GM19351 (cell line): ENCODE results near the gene ARMCX5.

Source experiments
- ATAC-seq: cut with Tn5 transposase; IDR thresholded peaks from one replicate; pipeline ENCODE4 v1.9.1; 2021; ENCODE audit warnings: mild to moderate bottlenecking, moderate library complexity; ENCODE audit not compliant: unreplicated experiment

ARMCX5 gene

DNA sequence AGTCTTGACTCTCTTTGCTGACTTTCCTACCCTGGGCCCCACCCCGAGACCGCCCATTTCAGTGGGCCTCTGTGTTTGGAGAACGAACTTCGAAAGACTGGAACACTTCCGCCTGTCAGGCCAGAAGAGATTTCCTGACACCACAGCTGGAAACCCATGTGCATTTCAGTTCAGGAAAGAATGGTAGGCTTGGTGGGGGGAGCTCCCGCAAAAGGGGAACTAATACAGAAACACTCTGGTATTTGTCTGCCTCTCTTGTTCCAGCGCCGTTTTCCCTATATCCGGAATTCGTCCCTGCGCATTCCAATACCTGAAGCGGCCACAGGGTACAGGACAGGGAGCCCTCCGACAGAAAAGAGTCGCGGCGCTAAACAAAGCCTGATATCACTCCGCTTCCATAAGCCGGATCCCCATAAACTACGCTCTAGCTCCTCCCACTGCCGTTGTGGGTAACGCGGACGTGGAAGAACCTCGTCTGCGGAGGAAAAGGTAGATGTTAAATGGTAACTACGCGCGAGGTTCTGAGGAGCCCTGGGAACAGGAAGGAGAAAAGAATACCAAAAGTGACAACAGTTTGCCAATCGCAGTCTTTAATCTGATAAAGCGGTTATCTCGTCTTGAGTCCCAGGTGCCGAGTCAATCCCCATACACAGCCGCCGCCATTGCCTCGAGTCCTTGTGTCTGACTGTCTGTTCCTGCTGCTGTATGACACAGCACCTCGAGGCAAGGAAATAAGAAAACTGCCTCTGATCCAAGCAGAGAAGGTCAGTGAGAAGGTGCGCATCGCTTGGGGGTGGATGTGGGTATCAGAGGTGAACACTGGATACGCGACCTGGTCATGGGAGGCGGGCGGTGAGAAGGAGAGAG, at the start of gene ARMCX5:
Gene ARMCX5, plus strand, starts transcription at position 432 of the 867 bp plus-strand sequence. CDS start 2,627 bp downstream, outside the sequence.
- ATAC-seq = peak; percentile 91

DNA sequence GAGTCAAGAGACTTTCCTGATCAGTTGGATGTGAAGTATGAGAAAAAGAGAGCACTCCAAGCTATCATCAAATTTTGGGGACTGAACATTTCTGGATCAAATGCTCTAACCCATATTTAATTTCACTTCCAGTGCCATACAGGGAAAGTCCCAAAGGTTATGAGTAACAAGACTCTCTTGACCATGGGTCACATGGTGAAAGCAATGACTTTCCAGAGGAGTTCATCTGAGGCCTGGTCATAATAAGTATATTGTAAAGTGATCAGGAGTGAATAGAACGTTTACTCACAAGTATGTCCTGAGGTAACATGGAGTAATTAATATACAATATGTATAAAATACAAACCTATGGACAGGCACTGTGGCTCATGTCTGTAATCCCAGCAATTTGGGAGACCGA, 40.7 kb upstream of the ARMCX5 start:
- ATAC-seq = no peak

DNA sequence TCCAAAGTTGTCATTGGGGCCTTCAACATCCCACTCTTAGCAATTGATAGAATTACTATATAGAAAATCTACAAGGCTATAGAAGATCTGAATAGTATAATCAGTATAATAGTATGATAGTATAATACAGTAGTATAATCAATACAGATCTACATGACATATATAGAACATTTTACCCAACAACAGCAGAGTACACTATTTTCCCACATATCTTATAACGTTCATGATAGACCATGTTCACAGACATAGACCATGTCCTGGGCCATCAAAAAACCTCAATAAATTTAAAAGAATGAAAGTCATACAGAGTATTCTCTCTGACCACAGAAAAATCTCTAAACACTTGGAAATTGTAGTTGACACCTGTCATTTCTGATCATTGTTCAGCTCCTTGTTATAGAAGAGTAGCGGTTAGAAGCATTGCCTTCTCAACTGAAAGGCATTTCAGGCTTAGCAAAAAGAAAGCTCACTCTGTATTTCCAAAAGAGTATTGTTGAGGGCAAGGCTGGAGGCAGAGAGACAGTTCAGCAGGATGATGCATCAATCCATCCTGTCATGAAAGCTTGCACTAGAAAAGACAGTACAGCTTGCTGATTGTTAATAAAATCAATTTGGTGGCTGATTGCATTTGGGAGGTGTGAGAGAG, 38.8 kb upstream of the ARMCX5 start:
- ATAC-seq = no peak

DNA sequence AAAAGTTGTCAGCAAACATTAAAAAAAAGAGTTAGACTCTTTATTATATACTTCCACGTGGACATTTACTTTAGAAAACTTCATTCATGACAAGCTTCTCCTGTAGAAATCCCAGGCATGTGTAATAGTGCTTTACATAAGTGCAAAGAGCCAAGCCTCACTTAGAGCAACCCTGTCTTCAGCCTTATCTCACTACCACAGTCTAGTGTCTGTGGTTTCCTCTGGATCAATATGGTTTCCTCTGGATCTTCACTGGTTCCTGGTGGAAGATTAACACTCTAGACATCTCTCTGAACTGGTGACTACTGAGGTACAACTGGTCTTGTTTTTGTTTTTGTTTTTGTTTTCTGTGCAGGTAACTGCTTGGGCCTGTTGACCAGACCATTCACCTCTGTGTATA, 18.4 kb upstream of the ARMCX5 start:
- no peak for ATAC-seq

DNA sequence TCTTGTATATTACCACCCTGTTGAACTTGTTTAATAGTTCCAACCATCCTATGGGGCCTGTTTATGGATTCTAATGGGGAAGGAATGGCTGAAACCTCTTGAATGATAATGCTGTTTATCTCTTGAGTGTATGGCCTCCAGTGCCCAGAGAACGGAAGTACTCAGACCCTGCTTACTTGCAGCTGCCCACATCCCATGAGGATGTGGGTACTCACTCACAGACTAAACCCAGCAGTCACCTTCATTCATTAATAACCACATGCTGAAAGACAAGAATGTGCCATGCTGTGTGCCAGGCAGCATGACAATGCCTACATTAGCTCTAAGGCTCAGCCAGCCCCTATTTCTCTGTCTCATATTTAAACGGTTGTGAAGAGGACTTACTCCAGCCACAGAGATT, 5.9 kb upstream of the ARMCX5 start:
- no peak for ATAC-seq

DNA sequence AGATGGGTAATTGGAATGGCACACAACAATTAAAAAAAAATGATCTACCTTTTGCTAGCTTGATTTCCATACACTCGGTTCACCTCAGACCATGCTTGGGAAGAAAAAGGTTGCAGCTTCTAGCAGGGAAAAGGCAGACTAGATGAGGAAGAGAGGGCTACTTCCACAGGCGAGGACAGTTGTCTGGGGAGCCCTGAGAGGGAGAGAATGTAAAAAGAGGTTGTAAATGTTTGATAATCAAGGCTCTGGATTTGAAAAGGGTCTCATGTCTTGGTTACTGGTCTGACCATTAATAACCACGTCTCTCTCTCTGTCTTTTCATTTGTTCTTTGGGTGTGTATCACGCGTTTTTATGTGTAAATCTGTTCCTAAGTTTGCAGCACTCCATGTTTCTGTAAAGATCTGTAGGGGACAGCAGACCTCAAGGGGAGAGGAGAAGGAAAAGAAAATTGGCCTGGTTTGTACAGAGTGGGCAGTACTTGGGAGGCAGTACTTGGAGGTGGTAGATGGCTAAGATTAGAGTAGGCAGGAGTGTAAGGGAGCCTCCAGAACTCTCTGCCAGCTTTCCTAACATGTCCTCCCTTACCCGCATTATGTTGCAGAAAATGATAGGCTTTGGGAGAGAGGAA, 750 bp downstream of the ARMCX5 start:
- peak; percentile 1 for ATAC-seq

DNA sequence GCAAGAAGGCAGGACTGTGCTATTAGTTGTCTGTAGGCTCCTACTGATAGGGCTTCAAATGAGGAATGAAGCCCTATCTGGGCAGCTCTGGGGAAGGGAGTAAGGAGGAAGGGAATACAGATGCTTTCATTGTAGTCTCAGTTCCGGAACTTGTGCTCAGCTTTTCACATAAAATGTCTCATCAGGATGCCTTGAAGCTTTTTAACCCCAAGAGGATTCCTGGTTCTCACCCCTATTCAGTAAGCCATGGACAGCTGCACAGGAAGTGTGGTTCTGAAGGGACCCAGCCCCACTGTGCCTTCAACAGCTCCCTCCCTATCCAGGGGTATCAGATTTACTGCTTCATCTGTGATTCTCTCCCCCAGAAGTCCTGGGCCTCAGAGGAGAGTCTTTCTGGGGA, 5.0 kb downstream of the ARMCX5 start:
- ATAC-seq = no peak

DNA sequence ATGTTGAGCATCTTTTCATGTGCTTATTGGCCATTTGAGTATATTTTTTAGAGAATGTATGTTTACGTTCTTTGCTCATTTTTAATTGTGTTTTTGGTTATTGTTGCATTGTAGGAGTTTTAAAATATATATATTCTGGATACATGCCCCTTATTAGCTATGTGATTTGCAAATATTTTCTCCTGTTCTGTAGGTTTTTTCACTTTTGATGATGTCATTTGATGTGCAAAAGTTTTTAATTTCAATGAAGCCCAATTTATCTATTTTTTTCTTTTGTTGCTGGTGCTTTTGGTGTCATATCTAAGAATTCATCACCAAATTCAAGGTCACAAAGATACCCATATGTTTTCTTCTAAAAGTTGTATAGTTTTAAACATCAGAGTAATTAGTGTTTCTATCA, 6.8 kb downstream of the ARMCX5 start:
- ATAC-seq = no peak

DNA sequence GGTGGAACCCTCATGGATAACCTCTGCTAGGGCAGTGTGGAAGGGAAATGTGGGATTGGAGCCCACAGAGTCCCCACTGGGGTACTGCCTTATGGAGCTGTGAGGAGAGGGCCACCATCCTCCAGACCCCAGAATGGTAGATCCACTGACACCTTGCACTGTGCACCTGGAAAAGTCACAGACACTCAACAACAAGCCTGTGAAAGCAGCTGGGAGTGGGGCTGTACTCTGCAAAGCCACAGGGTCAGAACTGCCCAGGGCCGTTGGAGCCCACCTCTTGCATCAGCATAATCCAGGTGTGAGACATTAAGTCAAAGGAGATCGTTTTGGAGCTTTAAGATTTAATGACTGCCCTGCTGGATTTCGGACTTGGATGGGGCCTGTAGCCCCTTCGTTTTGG, 11.6 kb downstream of the ARMCX5 start:
- no peak for ATAC-seq

DNA sequence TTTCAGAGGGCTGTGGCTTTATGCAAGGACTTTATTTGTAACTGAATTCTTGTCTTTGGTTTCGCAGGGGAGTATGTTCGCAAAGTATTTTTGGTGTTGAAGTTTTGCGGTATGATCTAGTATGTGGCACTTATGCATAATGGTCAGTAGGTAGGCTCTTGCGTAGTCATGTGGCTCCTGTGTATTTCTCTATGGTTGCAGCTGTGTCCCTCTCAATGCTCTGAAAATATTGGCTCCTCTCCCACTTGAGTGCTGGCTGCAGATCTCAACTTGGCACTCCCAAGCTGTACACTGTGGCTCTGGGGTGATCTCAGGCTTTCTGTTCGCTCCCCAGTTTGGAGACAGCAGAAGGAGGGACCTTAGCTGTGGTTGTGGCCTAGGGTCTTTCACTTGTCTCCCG, 24.8 kb downstream of the ARMCX5 start:
- no peak for ATAC-seq

DNA sequence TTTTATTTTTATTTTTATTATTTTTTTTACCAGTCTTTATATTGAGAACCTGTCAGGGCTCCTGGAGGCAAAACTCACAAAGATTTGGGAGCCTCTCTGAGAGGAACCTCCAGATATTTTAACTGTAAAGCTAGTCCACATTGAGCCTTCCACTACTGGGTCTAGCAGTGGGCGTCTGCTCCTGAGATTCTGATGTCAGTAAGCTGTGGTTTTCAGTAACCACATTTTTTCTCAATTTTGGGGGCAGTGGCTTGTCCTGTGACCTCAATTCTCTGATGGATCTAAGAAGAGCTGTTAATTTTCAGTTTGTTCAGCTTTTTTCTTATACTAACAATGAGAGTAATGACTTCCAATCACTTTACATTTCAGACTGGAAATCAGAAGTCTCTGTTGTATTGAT, 28.3 kb downstream of the ARMCX5 start:
- ATAC-seq = peak; percentile 73

DNA sequence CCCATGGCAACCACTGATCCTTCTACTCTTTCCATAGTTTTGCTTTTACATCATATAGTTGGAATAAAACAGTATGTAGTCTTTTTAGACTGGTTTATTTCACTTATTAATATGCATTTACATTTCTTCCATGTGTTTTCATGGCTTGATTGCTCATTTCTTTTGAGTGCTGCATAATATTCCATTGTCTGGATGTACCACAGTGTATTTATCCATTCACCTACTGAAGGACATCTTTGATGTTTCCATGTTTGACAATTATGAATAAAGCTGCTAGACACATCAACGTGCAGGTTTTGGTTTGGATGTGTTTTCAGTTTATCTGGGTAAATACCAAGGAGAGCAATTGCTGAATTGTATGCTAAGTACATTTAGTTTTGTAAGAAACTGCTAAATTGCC, 38.2 kb downstream of the ARMCX5 start:
- no peak for ATAC-seq

DNA sequence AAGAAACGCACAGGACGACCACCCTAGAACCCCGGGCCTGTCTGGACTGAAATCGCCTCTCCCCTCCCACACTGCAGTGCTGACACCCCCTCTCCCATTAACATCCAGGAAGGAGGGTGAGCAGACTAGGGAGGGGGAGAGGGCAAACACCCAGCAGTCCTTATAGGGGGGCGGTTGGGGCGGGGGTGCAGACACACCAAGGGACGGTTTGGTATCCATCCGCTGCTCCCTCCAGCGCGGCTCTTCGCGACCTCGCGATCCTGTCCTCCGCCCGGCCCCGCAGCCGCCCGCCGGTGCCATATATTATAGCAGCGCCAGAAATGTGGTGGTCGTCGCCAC, 51.6 kb downstream of the ARMCX5 start:
- ATAC-seq = no peak

DNA sequence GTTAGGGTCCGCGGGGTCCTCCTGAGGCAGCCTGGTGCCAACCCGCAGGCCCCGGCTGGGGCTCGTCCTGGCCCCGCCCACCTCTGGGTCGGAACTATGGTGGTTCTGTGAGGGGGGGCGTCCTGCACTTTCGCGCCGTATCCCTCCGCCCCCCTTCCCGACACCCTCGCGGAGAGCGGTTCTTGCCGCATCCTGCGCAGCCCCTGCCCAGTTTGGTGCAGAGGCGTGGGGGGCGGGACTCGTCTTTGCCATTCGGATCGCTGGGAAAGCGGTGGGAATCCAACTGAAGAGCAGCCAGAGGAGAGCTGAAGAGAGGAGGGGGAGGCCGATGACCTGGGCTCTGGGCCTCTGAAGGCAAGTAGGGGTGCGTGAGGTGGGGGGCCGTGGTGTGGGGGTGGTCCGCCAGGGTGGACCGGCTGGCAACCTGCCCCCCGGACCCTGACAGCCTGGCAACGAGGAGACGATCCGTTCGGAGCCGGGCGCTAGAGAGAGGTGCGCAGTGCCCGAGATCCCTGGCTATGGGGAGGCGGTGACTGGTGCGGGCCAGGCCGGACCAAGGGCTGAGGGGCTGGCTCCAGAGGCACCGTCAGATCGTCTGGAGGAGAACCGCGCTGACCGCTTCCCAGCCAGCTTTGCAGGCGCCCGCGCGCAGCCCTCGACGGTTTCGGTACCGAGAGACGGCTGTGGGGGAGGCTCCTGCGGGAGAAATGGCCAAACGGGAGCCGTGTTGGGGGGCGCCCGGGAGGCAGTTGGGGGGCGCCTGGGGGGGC, 52.1 kb downstream of the ARMCX5 start, which contains the start of gene GPRASP1:
Gene GPRASP1, plus strand, starts transcription at position 242 of the 770 bp plus-strand sequence. CDS start 2,431 bp downstream, outside the sequence.
- ATAC-seq = peak; percentile 30

DNA sequence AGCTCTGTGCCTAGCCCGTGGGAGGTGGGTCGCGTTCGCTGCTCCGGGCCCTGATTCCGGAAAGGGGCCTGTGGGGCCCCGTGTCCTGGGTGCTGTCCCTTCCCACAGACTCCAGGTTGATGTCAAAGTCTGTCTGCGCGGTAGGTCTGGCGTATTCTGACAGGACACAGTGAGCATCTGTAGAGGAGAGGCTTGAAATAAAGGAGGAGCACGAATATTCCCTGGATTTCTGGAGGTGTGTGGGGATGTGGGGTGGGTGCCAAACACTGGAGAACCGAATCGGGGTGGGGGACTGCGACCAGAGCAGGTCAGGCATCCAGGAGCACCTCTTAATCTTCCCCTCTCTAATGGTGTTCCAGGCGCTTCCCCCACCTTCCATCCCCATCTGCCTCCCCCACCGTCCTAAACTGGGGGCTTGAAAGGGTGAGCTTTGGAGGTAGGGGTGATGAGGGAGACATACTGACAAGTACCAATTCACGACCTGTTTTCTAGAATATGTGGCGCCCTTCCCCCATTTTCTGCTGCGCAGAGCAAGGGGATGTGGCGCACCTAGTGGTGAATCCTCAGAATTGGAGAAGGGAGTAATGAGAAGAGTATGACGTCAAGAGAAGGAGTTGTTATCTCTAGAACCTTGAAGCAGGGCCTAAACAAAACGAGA, 52.8 kb downstream of the ARMCX5 start:
- peak; percentile 86 for ATAC-seq
